MCF 10A (cell line): ENCODE results near the gene MMAB. TPM values are rescaled to one million over a fixed set of nuclear protein-coding genes. Genes with fewer than 3 reads are reported as not detected.
A peak's percentile ranks its signal among the peaks of the same experiment; 100 is the strongest.

Experiments
- BruUV-seq: library from RNA; stranded (reverse); fragments of 400-500 nt; replicated peaks from 2 replicates; lab custom pipeline; 2021; lab: Mats Ljungman, UMichigan
- CTCF ChIA-PET: fragments of 300-600 bp; sonication (Branson Sonifier 250); formaldehyde crosslinking; extraction: SDS; loops from one replicate; lab custom pipeline; 2021; ENCODE audit warnings: antibody characterized with exemption, inconsistent platforms; lab: Yijun Ruan, JAX
- POLR2A ChIA-PET: fragments of 300-600, 350-650 bp; sonication (Branson Sonifier 250); formaldehyde crosslinking; extraction: SDS; loops from one replicate; lab custom pipeline; 2020; ENCODE audit warnings: antibody characterized with exemption, inconsistent platforms; lab: Yijun Ruan, JAX
- DNase-seq: peaks from one replicate; pipeline ENCODE4 v3.0.0-alpha.2; 2018; ENCODE audit not compliant: unreplicated experiment
- H3K27ac Mint-ChIP-seq: one replicate; pipeline ENCODE4 v1.8.0; 2022; ENCODE audit warnings: mild to moderate bottlenecking, low read depth, mixed read lengths; ENCODE audit not compliant: unreplicated experiment
- H3K27me3 Mint-ChIP-seq: one replicate; pipeline ENCODE4 v1.8.0; 2022; ENCODE audit warnings: mixed read lengths; ENCODE audit not compliant: insufficient read depth, unreplicated experiment
- H3K36me3 Mint-ChIP-seq: one replicate; pipeline ENCODE4 v1.8.0; 2022; ENCODE audit warnings: mild to moderate bottlenecking, moderate library complexity, mixed read lengths; ENCODE audit not compliant: insufficient read depth, unreplicated experiment
- H3K4me1 Mint-ChIP-seq: one replicate; pipeline ENCODE4 v1.8.0; 2022; ENCODE audit warnings: mixed read lengths; ENCODE audit not compliant: insufficient read depth, unreplicated experiment
- H3K4me3 Mint-ChIP-seq: one replicate; pipeline ENCODE4 v1.8.0; 2022; ENCODE audit warnings: mild to moderate bottlenecking, moderate library complexity, mixed read lengths; ENCODE audit not compliant: unreplicated experiment
- H3K9me3 Mint-ChIP-seq: one replicate; pipeline ENCODE4 v1.8.0; 2022; ENCODE audit warnings: mixed read lengths; ENCODE audit not compliant: unreplicated experiment
- intact Hi-C: fragments of 100-400 bp; cut with micrococcal nuclease; formaldehyde crosslinking; loops from 2 replicates; pipeline ENCODE4 v1.14.1; 2022
- total RNA-seq: library from RNA; stranded (reverse); gene quantifications from 2 replicates; pipeline ENCODE4 v1.2.3, GENCODE V29; 2022
- TF ChIP-seq, protein P1 (sequence below): fragments of 200-600 bp; IDR thresholded peaks from one replicate; pipeline ENCODE4 v1.8.0; 2022; ENCODE audit warnings: antibody characterized with exemption, mild to moderate bottlenecking; ENCODE audit not compliant: unreplicated experiment

MMAB gene
- total RNA-seq, 1 experiment from 2014 or later = 59.2 TPM

DNA sequence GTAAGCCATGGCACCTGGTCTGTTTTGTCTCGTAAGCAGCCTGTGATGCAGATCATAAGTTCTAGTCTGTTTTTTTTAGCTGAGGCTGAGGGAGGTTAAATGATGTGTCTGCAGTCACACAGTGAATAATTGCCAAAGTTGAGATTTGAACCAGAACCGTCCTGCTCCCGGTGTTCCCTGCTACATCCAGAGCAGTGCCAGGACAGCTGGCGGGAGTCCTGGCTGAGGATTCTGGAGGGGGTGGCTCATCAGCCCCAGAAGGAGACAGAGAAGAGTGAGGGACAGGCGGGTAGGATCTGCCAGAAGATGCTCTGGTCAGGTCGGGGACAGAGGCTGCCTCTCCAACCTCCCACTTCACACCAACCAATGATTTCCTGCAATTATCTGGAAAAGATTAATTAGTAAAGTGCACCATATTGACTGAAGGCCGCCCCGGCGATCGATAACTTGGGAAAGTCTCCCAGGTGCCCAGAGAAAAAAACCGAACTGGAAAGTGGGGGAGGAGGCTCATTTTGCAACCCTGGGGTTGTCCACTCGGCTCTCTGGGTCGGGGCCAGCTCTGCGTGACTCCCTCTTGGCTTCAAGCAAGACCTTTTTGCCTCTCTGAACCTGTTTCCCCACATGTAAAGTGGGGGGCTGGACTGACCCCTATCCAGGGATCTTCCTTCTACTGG is 42.4 kb upstream of the MMAB start:
- Mint-ChIP-seq H3K27ac (no peak overlapping the region), H3K9me3 (no peaks in the 10 kb centered on the region), H3K36me3 (no peaks in the 10 kb centered on the region), H3K27me3 (peaks cover 49% of the 10 kb centered on the region), H3K4me3 (no peak overlapping the region), H3K4me1 (no peaks in the 10 kb centered on the region)
- POLR2A ChIA-PET = no interaction called here
- no TSS peak for BruUV-seq
- intact Hi-C loops = no loop called here
- CTCF ChIA-PET = interaction anchor here (0.7 to 5.3 kb wide), 2 partner anchors 18 to 1421 kb away, joined by 6 to 40 read pairs; no protein-coding TSS in a partner anchor
- TF ChIP-seq, protein P1, sequence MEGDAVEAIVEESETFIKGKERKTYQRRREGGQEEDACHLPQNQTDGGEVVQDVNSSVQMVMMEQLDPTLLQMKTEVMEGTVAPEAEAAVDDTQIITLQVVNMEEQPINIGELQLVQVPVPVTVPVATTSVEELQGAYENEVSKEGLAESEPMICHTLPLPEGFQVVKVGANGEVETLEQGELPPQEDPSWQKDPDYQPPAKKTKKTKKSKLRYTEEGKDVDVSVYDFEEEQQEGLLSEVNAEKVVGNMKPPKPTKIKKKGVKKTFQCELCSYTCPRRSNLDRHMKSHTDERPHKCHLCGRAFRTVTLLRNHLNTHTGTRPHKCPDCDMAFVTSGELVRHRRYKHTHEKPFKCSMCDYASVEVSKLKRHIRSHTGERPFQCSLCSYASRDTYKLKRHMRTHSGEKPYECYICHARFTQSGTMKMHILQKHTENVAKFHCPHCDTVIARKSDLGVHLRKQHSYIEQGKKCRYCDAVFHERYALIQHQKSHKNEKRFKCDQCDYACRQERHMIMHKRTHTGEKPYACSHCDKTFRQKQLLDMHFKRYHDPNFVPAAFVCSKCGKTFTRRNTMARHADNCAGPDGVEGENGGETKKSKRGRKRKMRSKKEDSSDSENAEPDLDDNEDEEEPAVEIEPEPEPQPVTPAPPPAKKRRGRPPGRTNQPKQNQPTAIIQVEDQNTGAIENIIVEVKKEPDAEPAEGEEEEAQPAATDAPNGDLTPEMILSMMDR = no peak
- no peak for DNase-seq

DNA sequence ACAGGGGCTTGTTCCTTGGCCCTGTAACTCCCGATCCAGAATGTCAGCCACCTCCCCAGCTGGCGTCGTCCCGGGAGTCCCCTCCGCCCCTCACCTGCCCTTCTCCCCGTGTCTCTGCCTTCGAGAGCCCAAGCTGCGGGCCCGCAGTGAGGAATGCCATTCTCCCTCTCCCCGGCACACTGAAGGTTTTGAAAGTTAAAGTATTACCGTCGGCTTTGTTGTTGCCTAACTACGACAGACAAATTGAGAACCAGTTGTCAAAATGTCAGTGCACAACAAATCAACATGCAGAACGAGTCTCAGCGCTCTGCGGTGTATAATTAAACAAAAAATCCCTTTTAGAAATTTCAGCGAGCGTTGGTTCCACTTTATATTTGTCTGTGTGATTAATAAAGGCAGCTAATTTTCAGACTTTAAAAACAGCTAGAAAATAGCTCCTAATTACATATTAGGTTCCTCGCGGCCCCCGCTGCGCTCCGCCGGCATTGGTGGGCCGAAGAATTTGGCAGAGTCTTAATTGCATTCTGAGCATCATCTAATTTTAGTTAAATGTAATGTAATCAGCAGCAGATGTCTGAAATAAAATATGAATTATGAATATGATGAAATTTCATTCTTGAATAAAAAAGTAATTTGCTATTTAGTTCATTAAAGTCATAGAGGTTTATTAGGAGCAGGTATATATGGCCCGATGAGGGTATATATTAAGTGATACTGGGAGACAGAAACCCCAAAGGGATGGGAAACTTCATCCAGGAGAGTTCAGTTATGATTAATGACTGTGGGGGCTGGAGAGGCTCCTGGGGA is 40.5 kb upstream of the MMAB start:
- TF ChIP-seq, protein P1 = no peak
- CTCF ChIA-PET = interaction anchor here (0.8 to 5.3 kb wide), 3 partner anchors 16 to 239 kb away, joined by 3 to 40 read pairs (median 4); no protein-coding TSS in a partner anchor
- no peak for DNase-seq
- no peaks in the 10 kb centered on the region for H3K36me3 Mint-ChIP-seq
- H3K27ac Mint-ChIP-seq = no peak overlapping the region
- H3K4me1 Mint-ChIP-seq = no peaks in the 10 kb centered on the region
- no peaks in the 10 kb centered on the region for H3K9me3 Mint-ChIP-seq
- POLR2A ChIA-PET = interaction anchor here (1.2 kb wide), 1 partner anchor 25 kb away, joined by 4 read pairs; no protein-coding TSS in a partner anchor
- intact Hi-C loops = loop anchor here (1.0 kb wide), 1 partner anchor 95 kb away; no protein-coding TSS in a partner anchor
- BruUV-seq = no TSS peak
- H3K4me3 Mint-ChIP-seq = no peak overlapping the region
- peaks cover 45% of the 10 kb centered on the region for H3K27me3 Mint-ChIP-seq

DNA sequence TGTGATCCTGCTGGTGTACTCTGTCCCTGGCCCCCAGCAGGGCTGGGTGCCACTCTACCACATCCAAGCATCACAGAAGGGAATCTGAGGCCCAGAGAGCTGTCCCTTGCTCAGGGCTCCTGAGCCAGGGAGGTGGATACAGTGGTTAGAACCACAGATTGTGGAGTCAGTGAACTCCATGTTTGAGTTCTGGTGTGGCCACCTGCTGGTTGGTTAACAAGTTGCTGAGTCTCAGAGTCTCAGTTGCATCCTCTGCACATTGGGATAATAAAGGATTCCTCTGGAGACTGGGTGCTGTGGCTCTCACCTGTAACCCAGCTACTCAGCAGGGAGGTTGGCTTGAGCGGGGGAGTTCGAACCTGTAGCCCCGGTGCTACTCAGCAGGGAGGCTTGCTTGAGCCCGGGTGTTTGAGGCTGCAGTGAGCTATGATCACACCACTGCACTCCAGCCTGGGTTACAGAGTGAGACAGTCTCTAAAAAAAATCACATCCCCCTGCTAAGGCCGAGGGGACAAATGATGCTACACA is 39.7 kb upstream of the MMAB start:
- peak; percentile 34 for DNase-seq

More for the DNA sequence above, 39.7 kb upstream of the MMAB start:
- TF ChIP-seq, protein P1 = peak; percentile 25
- ChIA-PET POLR2A (no interaction called here), CTCF (interaction anchor here (1.0 to 5.3 kb wide), 2 partner anchors 15 to 118 kb away, joined by 3 to 40 read pairs; no protein-coding TSS in a partner anchor)
- Mint-ChIP-seq H3K4me1 (no peaks in the 10 kb centered on the region), H3K36me3 (no peaks in the 10 kb centered on the region), H3K4me3 (no peak overlapping the region), H3K27ac (no peak overlapping the region), H3K9me3 (no peaks in the 10 kb centered on the region), H3K27me3 (peaks cover 52% of the 10 kb centered on the region)
- intact Hi-C loops = loop anchor here (1.0 kb wide), 1 partner anchor 94 kb away; no protein-coding TSS in a partner anchor
- no TSS peak for BruUV-seq
